ENCODE data around the gene TTC17. TPM values are rescaled to one million over a fixed set of nuclear protein-coding genes. Genes with fewer than 3 reads are reported as not detected.

TTC17 gene
- total RNA-seq, 3 donors from 2014 or later = 35.1 to 40.6 (median 37.8) TPM

GRCh38 chr11:43515090-43515489 lies 156.4 kb downstream of the TTC17 start:
- DNase-seq (no peak), ATAC-seq (no peak)
- Mint-ChIP-seq H3K27me3 (ENCODE audit: low read depth) (peaks cover 15% of the 10 kb centered on the region), H3K9me3 (no peaks in the 10 kb centered on the region), H3K36me3 (ENCODE audit: insufficient read depth) (no peaks in the 10 kb centered on the region), H3K4me1 (ENCODE audit: low read depth) (no peaks in the 10 kb centered on the region), H3K4me3 (no peak overlapping the region)

- peaks cover 7% of the 10 kb centered on the region for H3K9me3 Mint-ChIP-seq
- H3K4me1 Mint-ChIP-seq (ENCODE audit: low read depth) = no peaks in the 10 kb centered on the region
- ATAC-seq (no peak), DNase-seq (no peak)
- peaks cover 18% of the 10 kb centered on the region for H3K27me3 Mint-ChIP-seq (ENCODE audit: low read depth)
- no peak overlapping the region for H3K4me3 Mint-ChIP-seq
- H3K36me3 Mint-ChIP-seq (ENCODE audit: insufficient read depth) = no peaks in the 10 kb centered on the region
These were observed 157.7 kb downstream of the TTC17 start for GRCh38 chr11:43516316-43516850.

- H3K4me1 Mint-ChIP-seq (ENCODE audit: low read depth) = no peaks in the 10 kb centered on the region
- ATAC-seq (no peak), DNase-seq (no peak)
- no peaks in the 10 kb centered on the region for H3K36me3 Mint-ChIP-seq (ENCODE audit: insufficient read depth)
- no peak overlapping the region for H3K4me3 Mint-ChIP-seq
- H3K27me3 Mint-ChIP-seq (ENCODE audit: low read depth) = peaks cover 18% of the 10 kb centered on the region
- H3K9me3 Mint-ChIP-seq = peaks cover 7% of the 10 kb centered on the region
These were observed 158.8 kb downstream of the TTC17 start for GRCh38 chr11:43517518-43517917.

GRCh38 chr11:43518408-43519160 lies 159.9 kb downstream of the TTC17 start:
- Mint-ChIP-seq H3K27me3 (ENCODE audit: low read depth) (peaks cover 18% of the 10 kb centered on the region), H3K36me3 (ENCODE audit: insufficient read depth) (no peaks in the 10 kb centered on the region), H3K9me3 (peaks cover 7% of the 10 kb centered on the region), H3K4me3 (no peak overlapping the region), H3K4me1 (ENCODE audit: low read depth) (no peaks in the 10 kb centered on the region)
- ATAC-seq (no peak), DNase-seq (no peak)

GRCh38 chr11:43521471-43521870 lies 162.8 kb downstream of the TTC17 start:
- Mint-ChIP-seq H3K4me3 (no peak overlapping the region), H3K27me3 (ENCODE audit: low read depth) (peaks cover 9% of the 10 kb centered on the region), H3K9me3 (peaks cover 7% of the 10 kb centered on the region), H3K4me1 (ENCODE audit: low read depth) (no peaks in the 10 kb centered on the region), H3K36me3 (ENCODE audit: insufficient read depth) (no peaks in the 10 kb centered on the region)
- DNase-seq = no peak
- ATAC-seq = no peak

GRCh38 chr11:43523632-43524031 lies 164.9 kb downstream of the TTC17 start:
- Mint-ChIP-seq H3K4me1 (ENCODE audit: low read depth) (no peaks in the 10 kb centered on the region), H3K4me3 (no peak overlapping the region), H3K36me3 (ENCODE audit: insufficient read depth) (no peaks in the 10 kb centered on the region), H3K9me3 (peaks cover 7% of the 10 kb centered on the region), H3K27me3 (ENCODE audit: low read depth) (peaks cover 5% of the 10 kb centered on the region)
- DNase-seq (no peak), ATAC-seq (no peak)

GRCh38 chr11:43532041-43532440 lies 173.3 kb downstream of the TTC17 start:
- no peak for ATAC-seq
- no peaks in the 10 kb centered on the region for H3K9me3 Mint-ChIP-seq
- H3K36me3 Mint-ChIP-seq (ENCODE audit: insufficient read depth) = no peaks in the 10 kb centered on the region
- no peaks in the 10 kb centered on the region for H3K4me1 Mint-ChIP-seq (ENCODE audit: low read depth)
- no peak for DNase-seq
- no peak overlapping the region for H3K4me3 Mint-ChIP-seq
- H3K27me3 Mint-ChIP-seq (ENCODE audit: low read depth) = peaks cover 10% of the 10 kb centered on the region

- Mint-ChIP-seq H3K36me3 (ENCODE audit: insufficient read depth) (no peaks in the 10 kb centered on the region), H3K4me1 (ENCODE audit: low read depth) (no peaks in the 10 kb centered on the region), H3K4me3 (no peak overlapping the region), H3K27me3 (ENCODE audit: low read depth) (peaks cover 44% of the 10 kb centered on the region), H3K9me3 (peaks cover 3% of the 10 kb centered on the region)
- no peak for ATAC-seq
- no peak for DNase-seq
These were observed 179.3 kb downstream of the TTC17 start for GRCh38 chr11:43537833-43538615.

GRCh38 chr11:43541993-43542392 lies 183.3 kb downstream of the TTC17 start:
- DNase-seq (no peak), ATAC-seq (no peak)
- Mint-ChIP-seq H3K36me3 (ENCODE audit: insufficient read depth) (no peaks in the 10 kb centered on the region), H3K4me1 (ENCODE audit: low read depth) (no peaks in the 10 kb centered on the region), H3K27me3 (ENCODE audit: low read depth) (peaks cover 54% of the 10 kb centered on the region), H3K4me3 (no peak overlapping the region), H3K9me3 (peaks cover 3% of the 10 kb centered on the region)

- peaks cover 46% of the 10 kb centered on the region for H3K27me3 Mint-ChIP-seq (ENCODE audit: low read depth)
- H3K4me1 Mint-ChIP-seq (ENCODE audit: low read depth) = no peaks in the 10 kb centered on the region
- peaks cover 3% of the 10 kb centered on the region for H3K9me3 Mint-ChIP-seq
- ATAC-seq (no peak), DNase-seq (no peak)
- H3K36me3 Mint-ChIP-seq (ENCODE audit: insufficient read depth) = no peaks in the 10 kb centered on the region
- H3K4me3 Mint-ChIP-seq = no peak overlapping the region
These were observed 184.3 kb downstream of the TTC17 start for GRCh38 chr11:43542750-43543712.

Other genes starting within 250 kb of the TTC17 start
- 100 to 1,000 TPM; 199 to 216 (median 212) TPM for gene API5, start 46.9 kb upstream of the TTC17 start, total RNA-seq

Data from activated T-cell treated with anti-CD3 and anti-CD28 coated beads, Interleukin-2, amount 50 U/mL, for 4 hours (primary cell).